Measurements from ENCODE around the gene HEATR5A.

DNA sequence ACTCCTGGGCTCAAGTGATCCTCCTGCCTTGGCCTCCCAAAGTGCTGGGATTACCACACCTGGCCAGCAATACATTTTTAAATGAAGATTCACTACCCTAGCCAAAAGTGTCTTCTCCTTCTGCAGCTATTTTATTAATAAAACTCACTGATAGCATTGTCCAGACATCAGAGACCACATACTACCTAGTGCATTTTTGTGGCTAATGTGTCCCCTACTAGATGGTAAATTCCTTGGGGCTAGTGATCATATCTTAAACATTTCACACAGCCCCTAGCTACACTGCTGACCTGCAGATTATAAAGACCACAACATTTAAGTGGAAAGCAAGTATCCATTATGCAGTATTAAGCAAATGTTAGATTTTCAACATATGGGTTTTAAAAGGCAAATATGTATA is 19.9 kb upstream of the HEATR5A start:
- TF ChIP-seq ELF1 (IDR thresholded peaks at IDR 0.05): no peak
- TF ChIP-seq TEAD4 (IDR thresholded peaks at IDR 0.05; ENCODE audit: borderline replicate concordance, insufficient read depth): no peak
- no peak for TF ChIP-seq MEF2A (IDR thresholded peaks at IDR 0.05; ENCODE audit: borderline replicate concordance, low read depth)
- TF ChIP-seq, protein P1, sequence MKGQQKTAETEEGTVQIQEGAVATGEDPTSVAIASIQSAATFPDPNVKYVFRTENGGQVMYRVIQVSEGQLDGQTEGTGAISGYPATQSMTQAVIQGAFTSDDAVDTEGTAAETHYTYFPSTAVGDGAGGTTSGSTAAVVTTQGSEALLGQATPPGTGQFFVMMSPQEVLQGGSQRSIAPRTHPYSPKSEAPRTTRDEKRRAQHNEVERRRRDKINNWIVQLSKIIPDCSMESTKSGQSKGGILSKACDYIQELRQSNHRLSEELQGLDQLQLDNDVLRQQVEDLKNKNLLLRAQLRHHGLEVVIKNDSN (IDR thresholded peaks at IDR 0.05; ENCODE audit: borderline replicate concordance, low read depth): no peak
- TF ChIP-seq CTCF (IDR thresholded peaks at IDR 0.05): no peak
- TF ChIP-seq CHD2 (IDR thresholded peaks at IDR 0.05; ENCODE audit: low read length, partially characterized antibody): no peak
- TF ChIP-seq RFX5 (IDR thresholded peaks at IDR 0.05; ENCODE audit: low read length): no peak
